A673 (cell line): ENCODE data around the gene FHL1.

Experiments
- CTCF ChIP-seq: fragments of 300-800, 200-600 bp; sonication (generic); conservative IDR thresholded peaks from 2 replicates; pipeline ENCODE4 v1.5.1; 2017; ENCODE audit warnings: low read depth, mild to moderate bottlenecking, antibody characterized with exemption, low read length, moderate library complexity, mixed read lengths
- EZH2 ChIP-seq: fragments of 200-600 bp; sonication (generic); IDR thresholded peaks from 2 replicates; pipeline ENCODE4 v1.6.1; 2017; ENCODE audit warnings: borderline replicate concordance, low read depth, mild to moderate bottlenecking, mixed read lengths, antibody characterized with exemption, low read length; ENCODE audit not compliant: poor library complexity, severe bottlenecking

GRCh38 chrX:136104936-136105335 is 42.4 kb upstream of the FHL1 start:
- TF ChIP-seq CTCF: no peak
- no peak for TF ChIP-seq EZH2
